Measurements from ENCODE around the gene NISCH.

The NISCH gene

DNA sequence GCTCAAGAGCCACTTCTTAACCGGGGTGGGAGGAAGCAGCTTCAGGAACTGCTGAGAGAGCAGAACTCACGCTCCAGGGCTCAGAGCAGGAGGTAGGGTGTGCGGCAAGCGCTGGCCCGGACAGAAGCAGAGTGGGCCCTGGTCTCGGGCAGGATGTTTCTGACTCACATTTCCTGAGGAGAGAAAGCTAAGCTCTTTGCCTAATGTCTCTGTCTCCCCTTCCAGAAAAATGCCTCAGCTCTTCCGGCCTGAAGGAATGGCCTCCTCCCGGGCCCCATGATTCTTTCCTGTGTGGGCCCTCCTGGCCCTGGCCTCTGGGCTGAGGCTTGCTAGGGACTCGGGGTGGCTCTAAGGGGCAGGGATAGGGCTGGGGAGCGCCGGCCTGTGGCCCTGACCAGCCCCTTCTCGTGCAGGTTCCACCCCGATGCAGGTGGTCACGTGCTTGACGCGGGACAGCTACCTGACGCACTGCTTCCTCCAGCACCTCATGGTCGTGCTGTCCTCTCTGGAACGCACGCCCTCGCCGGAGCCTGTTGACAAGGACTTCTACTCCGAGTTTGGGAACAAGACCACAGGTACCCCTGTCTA lies 35.6 kb downstream of the NISCH start:
- no peak for DNase-seq

GRCh38 chr3:52492059-52492458 lies 36.7 kb downstream of the NISCH start:
- no peak for DNase-seq

GRCh38 chr3:52493232-52494017 lies 38.0 kb downstream of the NISCH start:
- DNase-seq, result no peak

DNA sequence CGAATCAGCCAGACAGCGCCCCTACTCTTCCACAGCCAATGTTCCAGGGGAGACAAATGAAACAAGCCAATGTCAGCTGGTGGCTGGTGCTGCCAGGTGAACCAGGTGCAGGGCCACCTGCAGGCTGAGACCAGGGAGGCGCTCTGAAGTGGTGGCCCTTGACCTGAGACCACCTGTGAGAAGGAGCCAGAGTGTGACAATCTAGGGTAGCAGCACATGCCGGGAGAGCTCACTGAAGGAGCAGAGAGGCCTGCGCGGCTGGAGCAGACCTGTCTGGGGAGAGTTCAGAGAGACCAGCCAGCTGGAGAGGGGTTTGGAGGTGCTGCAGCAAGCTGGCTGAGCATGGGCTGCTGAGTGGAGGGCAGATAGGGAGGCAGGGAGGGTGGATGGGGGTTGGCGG lies 39.0 kb downstream of the NISCH start:
- no peak for DNase-seq

DNA sequence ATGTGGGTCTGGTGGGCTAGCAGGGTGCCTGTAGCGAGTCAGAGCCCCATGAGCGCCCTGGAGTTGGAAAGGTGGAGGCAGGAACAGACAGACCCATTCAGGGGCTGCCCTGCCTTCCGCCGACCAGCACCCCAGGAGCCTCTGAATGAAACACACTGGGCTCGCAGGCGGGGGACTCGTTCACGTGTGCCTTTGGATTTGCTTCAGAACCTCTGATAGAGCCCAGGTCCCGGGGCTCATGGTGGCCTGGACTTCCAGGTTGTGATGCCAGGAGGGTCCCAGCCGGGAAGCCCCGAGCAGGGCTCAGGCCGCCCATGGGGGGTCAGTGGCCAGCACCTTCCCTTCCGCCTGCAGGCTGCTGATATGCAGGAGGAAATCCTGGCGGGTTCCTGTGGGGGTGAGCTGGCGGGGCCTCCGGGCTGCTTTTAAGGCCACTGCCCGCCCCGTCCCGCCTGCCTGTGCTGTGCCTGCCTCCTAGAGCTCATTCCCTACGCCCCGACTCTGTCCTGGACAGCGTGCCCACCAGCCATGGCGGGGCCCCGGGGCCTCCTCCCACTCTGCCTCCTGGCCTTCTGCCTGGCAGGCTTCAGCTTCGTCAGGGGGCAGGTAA lies 39.6 kb downstream of the NISCH start, which contains the start of gene STAB1:
STAB1 (plus strand) TSS at position 453 of the 610 bp plus-strand sequence; CDS start at position 529, 76 bp downstream.
- no peak for DNase-seq

DNA sequence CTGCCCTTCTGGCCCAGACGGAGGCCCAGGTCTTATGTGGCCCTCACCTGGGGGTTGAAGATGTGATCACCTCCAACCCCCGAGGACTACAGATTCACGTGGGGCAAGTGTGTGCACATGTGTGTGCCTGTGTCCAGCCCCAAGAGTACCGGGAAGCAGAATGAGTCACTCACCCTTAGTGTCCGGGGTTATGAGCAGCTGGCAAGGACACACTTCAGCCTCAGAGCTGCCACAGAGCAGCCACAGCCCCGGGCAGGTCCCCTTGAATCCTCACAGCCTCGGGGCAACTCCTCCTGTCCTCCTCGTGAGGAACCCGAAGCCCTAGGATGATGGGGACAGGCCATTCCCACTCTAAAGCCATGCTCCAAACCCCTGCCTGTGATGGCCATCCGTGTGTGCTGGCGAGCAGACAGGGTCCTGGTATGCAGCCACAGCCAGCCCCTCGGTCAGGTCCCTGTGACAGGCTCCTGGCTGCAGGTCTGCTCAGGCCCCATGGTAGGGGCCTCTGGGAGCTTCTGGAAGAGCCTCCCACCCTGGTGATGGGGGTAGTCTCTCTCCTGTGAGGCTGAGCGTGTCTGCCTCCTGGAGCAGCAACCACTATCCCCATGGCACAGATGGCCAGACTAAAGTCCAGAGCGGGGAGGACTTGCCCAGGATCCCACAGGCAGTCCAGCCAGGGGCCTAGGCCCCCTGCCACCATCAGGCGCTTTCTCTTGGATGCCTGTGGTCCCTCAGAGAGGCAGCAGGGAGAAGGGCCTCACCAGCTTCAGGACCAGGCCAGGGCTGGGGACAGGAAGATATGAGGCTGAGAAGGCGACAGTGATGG lies 40.6 kb downstream of the NISCH start:
- no peak for DNase-seq

DNA sequence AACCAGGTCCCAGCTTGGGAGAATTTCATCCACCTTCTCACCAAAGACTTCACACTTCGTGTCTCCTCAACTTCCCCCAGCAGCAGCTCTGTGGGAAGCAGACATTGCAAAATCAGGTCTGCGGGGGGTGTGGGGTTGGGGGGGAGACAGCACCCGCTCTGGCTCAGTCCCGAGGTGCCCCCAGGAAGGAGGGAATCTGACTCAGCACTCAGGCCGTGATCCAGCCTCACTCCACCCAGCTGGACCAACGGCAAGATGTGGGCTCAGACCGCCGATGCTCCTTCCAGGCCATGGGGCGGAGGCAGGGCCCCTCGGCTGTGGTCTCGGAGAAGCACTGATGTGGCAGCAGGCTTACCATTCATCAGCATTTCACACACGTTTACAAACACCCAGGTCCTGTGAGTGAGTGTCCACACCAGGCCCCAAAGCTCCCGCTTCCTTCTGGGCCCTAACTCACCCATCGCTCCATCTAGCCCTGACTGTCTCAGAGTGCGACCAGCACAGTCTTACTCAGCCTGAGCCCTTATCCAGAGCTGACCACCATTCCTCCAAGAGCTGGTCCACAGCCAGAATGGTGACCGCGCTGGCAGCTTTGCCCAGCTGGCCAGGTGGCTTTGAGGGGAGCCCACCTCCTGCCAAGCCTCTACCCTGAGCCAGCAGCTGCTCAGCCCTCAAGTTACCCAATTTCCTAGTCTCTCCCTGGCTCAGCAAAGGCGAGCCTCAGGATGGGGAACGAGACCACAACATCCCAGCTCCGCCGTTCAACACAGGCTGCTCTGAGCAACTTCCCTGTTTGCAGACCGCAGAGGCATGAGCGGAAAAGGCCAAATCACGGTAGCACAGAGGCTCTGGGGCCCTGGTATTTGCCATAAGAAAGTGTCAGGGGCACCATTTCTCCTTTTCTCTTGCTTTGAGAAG lies 43.0 kb downstream of the NISCH start:
- DNase-seq, result no peak

DNA sequence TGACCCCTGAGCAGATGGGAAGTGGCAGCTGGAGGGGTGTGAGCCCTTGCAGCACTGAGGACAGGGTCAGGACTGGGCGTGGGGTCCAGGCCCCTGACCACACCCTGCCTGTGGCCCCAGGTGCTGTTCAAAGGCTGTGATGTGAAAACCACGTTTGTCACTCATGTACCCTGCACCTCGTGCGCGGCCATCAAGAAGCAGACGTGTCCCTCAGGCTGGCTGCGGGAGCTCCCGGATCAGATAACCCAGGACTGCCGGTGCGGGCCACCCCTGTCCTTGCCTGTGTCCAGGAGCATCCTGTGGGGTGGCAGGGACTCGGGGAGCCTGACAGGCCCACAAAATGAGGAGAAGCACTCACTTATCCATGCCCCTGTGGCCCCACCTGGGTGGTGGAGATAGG lies 45.6 kb downstream of the NISCH start:
- no peak for DNase-seq

DNA sequence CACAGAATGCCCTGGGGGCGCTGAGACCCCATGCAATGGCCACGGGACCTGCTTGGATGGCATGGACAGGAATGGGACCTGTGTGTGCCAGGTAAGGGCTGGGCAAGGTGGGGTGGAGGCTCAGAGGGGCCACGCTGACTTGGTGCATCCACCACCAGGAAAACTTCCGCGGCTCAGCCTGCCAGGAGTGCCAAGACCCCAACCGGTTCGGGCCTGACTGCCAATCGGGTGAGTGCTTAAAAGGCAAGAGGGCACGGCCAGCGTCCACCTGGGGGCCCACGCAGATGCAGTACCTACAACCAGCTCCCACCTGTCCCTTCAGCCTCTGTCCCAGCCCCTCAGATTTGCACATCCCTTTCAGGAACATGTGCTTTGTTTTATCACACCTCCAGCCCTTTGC lies 46.6 kb downstream of the NISCH start:
- no peak for DNase-seq

DNA sequence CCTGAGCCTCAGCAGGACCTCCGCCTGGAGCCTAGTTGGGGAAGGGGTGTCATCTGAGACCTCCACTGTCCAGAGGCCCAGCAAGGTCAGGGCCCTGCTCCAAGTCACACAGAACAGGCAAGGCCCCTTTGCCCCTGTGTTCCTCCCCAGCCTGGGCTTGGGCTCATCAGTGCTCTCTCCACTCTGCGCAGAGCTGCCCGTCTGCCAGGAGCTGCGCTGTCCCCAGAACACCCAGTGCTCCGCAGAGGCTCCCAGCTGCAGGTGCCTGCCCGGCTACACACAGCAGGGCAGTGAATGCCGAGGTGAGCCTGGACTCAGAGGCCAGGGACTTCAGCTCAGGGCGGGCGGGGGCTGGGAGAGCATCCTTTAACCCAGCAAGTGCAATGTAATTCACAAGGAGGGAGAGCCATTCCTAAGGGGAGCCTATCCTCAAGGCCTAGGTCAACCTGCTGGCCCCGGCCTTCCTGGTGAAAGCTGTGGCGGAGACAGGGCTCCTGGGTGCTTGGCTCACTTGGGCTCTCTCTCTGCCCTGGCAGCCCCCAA lies 47.5 kb downstream of the NISCH start:
- no peak for DNase-seq

DNA sequence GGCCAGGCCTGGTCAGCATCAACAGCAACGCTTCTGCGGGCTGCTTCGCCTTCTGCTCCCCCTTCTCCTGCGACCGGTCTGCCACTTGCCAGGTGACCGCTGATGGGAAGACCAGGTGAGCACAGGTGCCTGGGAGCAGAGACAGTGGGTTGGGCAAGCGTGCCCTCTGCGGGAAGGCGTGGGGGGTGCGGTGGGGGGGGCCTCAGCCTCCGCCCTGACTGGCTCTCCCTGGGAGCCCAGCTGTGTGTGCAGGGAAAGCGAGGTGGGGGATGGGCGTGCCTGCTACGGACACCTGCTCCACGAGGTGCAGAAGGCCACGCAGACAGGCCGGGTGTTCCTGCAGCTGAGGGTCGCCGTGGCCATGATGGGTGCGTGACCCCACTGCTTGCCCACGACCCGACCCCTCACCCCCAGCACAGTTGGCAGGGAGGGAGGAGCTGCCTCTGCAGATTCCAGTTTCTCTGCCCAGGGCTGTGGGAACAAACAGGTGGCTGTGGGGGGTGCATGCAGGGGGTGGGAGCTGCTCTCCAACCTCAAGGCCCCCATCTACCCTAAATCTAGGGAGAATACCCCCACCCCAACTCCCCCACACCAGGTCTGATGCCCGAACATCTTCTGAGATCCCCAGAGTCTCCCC lies 48.5 kb downstream of the NISCH start:
- no peak for DNase-seq

GRCh38 chr3:52504977-52505376 lies 49.6 kb downstream of the NISCH start:
- no peak for DNase-seq

DNA sequence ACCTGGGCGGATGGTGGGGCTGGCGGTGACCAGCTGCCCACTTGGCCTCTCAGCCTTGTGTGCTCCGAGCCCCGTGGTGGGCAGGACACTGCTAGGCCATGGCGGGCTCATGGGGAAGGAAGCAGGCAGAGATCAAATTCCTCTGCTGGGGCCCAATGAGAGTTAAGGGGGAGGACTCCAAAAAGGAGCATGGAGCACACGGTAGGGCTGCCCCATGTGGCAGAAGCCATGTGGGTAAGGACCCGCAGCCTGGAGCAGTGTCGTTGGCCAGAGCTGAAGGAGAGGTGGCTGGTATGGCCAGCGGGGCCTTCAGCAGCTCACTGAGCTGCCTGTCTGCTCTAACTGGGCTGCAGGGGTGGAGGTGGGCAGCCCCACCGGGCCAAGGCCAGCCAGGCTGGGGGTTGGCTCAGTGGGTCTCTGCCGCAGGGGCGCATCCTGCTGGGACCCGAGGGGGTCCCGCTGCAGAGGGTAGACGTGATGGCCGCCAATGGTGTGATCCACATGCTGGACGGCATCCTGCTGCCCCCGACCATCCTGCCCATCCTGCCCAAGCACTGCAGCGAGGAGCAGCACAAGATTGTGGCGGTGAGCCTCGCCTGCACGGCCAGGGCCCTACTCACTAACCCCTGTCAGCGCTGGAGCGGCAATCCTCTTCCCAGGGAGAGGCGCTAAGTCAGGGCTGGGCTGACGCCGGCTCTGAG lies 51.0 kb downstream of the NISCH start:
- no peak for DNase-seq

- DNase-seq, result no peak
Measured at GRCh38 chr3:52507359-52507758, 52.0 kb downstream of the NISCH start.

DNA sequence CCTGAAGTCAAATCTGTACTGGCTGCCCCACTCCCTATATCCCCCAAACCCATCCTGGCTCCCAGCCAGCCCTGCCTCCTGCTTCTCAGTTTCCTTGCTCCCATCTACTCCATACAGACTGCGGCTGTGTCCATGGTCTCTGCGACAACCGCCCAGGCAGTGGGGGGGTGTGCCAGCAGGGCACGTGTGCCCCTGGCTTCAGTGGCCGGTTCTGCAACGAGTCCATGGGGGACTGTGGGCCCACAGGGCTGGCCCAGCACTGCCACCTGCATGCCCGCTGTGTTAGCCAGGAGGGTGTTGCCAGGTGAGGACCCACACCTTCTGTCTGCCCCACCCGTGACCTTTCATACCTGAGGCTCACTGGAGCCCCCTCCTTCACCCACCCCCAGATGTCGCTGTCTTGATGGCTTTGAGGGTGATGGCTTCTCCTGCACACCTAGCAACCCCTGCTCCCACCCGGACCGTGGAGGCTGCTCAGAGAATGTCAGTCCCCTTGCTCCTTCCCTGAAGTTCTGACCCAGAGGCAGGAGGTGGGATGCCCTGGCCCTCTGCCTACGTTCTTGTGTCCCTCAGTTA lies 54.4 kb downstream of the NISCH start:
- no peak for DNase-seq

- no peak for DNase-seq
Measured at GRCh38 chr3:52511509-52511908, 56.1 kb downstream of the NISCH start.

- no peak for DNase-seq
Measured at GRCh38 chr3:52512105-52512504, 56.7 kb downstream of the NISCH start.

DNA sequence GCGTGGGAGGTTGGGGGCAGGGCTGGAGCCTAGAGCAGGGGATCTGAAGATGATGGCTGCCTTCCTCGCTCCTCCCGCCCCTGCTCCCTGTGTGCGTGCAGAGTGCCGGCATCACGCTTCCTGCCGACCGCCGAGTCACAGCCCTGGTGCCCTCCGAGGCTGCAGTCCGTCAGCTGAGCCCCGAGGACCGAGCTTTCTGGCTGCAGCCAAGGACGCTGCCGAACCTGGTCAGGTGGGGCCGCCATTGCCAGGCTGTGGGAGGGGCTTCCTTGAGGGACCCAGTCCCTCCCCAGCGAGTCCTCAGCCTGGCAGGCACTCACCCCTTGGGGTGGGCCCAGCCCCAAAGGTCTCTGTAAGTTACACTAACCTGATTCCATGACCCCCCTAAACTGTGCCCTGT lies 57.3 kb downstream of the NISCH start:
- DNase-seq, result no peak

DNA sequence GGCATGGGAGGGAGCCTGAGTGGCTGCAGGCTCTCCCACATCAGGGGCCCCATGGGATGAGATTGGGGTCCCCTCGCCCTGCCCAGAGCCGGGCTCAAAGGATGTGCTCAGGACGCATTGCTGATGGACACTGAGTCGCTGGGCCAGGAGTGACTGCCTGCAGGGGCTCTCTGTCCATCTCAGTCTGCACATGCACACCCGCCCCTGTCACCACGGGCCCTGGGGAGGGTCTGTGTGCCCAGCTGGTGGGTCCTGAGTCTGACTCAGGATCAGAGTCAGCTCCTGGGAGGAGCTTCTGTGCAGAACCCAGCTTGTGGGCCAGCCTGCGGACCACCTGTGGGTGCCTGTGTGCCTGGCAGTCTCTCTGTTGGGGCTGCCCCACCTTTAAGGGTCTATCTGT lies 57.9 kb downstream of the NISCH start:
- DNase-seq, result no peak

GRCh38 chr3:52514576-52514975 lies 59.2 kb downstream of the NISCH start:
- no peak for DNase-seq

Data from stimulated activated CD4-positive, alpha-beta T cell treated with anti-CD3 and anti-CD28 coated beads, Interleukin-15, amount 100 ng/mL, for 24 hours (primary cell).